PC-9 (cell line): ENCODE measurements around the gene PPP1R3G. TPM values are rescaled to one million over a fixed set of nuclear protein-coding genes. Genes with fewer than 3 reads are reported as not detected.

Source experiments
- BruUV-seq: library from RNA; stranded (reverse); fragments of 400-500 nt; replicated peaks from 2 replicates; lab custom pipeline; 2021; lab: Mats Ljungman, UMichigan
- CTCF ChIA-PET: fragments of 300-600 bp; sonication (Branson Sonifier 250); formaldehyde crosslinking; loops from one replicate; lab custom pipeline; 2022; ENCODE audit warnings: antibody characterized with exemption; lab: Charles Lee
- POLR2A ChIA-PET: fragments of 300-600 bp; sonication (Branson Sonifier 250); formaldehyde crosslinking; loops from one replicate; lab custom pipeline; 2022; ENCODE audit warnings: antibody characterized with exemption; ENCODE audit not compliant: unreplicated experiment; lab: Charles Lee
- DNase-seq, 2 experiments: peaks; one replicate each; pipeline versions ENCODE4 v3.0.0 to v3.0.0-alpha.2; 2015 to 2022; ENCODE audit warnings: mixed read lengths in 1 of 2
- H2AFZ ChIP-seq: fragments of 200-600 bp; sonication (generic); 2 replicates; pipeline ENCODE4 v1.8.1; 2017; ENCODE audit warnings: antibody characterized with exemption
- H3F3A ChIP-seq: fragments of 200-600 bp; sonication (generic); 2 replicates; pipeline ENCODE4 v1.8.1; 2017; ENCODE audit warnings: antibody characterized with exemption, mild to moderate bottlenecking, low read depth; ENCODE audit not compliant: insufficient read depth
- H3K27ac ChIP-seq: fragments of 200-600 bp; sonication (generic); 2 replicates; pipeline ENCODE4 v1.6.1; 2016; ENCODE audit warnings: mixed run types
- H3K27me3 ChIP-seq: fragments of 200-600 bp; sonication (generic); 2 replicates; pipeline ENCODE4 v1.6.1; 2016; ENCODE audit warnings: low read depth, mixed run types; ENCODE audit not compliant: insufficient read depth
- H3K36me3 ChIP-seq: fragments of 200-600 bp; sonication (generic); 2 replicates; pipeline ENCODE4 v1.6.1; 2016; ENCODE audit warnings: low read depth, mixed run types
- H3K4me1 ChIP-seq: fragments of 200-600 bp; sonication (generic); replicated peaks from 2 replicates; pipeline ENCODE4 v1.6.1; 2016; ENCODE audit warnings: mixed run types; ENCODE audit not compliant: insufficient read depth
- H3K4me2 ChIP-seq: fragments of 200-600 bp; sonication (generic); 2 replicates; pipeline ENCODE4 v1.6.1; 2017; ENCODE audit warnings: mixed run types
- H3K4me3 ChIP-seq: fragments of 200-600 bp; sonication (generic); 2 replicates; pipeline ENCODE4 v1.6.1; 2016; ENCODE audit warnings: mixed run types
- H3K79me2 ChIP-seq: fragments of 200-600 bp; sonication (generic); 2 replicates; pipeline ENCODE4 v1.6.1; 2017; ENCODE audit warnings: low read depth, mixed run types
- H3K9me2 ChIP-seq: fragments of 200-600 bp; sonication (generic); 2 replicates; pipeline ENCODE4 v1.8.1; 2017; ENCODE audit warnings: mild to moderate bottlenecking; ENCODE audit not compliant: insufficient read depth
- H3K9me3 ChIP-seq: fragments of 200-600 bp; sonication (generic); 2 replicates; pipeline ENCODE4 v1.8.1; 2016; ENCODE audit warnings: low read depth; ENCODE audit not compliant: insufficient read depth
- H4K20me1 ChIP-seq: fragments of 200-600 bp; sonication (generic); 2 replicates; pipeline ENCODE4 v1.8.1; 2017; ENCODE audit not compliant: insufficient read depth
- CTCF ChIP-seq: fragments of 200-600 bp; sonication (generic); conservative IDR thresholded peaks from 2 replicates; pipeline ENCODE4 v1.6.1; 2017; ENCODE audit warnings: mixed run types, antibody characterized with exemption, mild to moderate bottlenecking, moderate library complexity
- EZH2 ChIP-seq: fragments of 200-600 bp; sonication (generic); IDR thresholded peaks from 2 replicates; pipeline ENCODE4 v1.8.0; 2017; ENCODE audit warnings: antibody characterized with exemption, low read depth
- intact Hi-C: fragments of 100-400 bp; cut with micrococcal nuclease; formaldehyde crosslinking; loops from one replicate; pipeline ENCODE4 v1.10.0; 2022; ENCODE audit not compliant: unreplicated experiment
- total RNA-seq: library from RNA; stranded (reverse); gene quantifications from 2 replicates; pipeline ENCODE4 v1.2.3, GENCODE V29; 2021

The PPP1R3G gene
- total RNA-seq, 1 experiment from 2014 or later = 1.1 TPM

GRCh38 chr6:5103250-5103649 lies 18.1 kb downstream of the PPP1R3G start:
- no TSS peak for BruUV-seq
- Histone ChIP-seq H3K9me2 (no peaks in the 10 kb centered on the region), H3K79me2 (no peaks in the 10 kb centered on the region), H3K36me3 (no peaks in the 10 kb centered on the region), H3K4me2 (no peak overlapping the region), H4K20me1 (no peaks in the 10 kb centered on the region), H3K27me3 (no peaks in the 10 kb centered on the region), H2AFZ (no peak overlapping the region), H3K4me3 (no peak overlapping the region), H3K27ac (no peak overlapping the region), H3F3A (no peaks in the 10 kb centered on the region), H3K4me1 (no peaks in the 10 kb centered on the region), H3K9me3 (no peaks in the 10 kb centered on the region)
- TF ChIP-seq CTCF = no peak
- TF ChIP-seq EZH2 = no peak
- DNase-seq = no peak
- intact Hi-C loops = no loop called here
- ChIA-PET CTCF (no interaction called here), POLR2A (no interaction called here)

DNA sequence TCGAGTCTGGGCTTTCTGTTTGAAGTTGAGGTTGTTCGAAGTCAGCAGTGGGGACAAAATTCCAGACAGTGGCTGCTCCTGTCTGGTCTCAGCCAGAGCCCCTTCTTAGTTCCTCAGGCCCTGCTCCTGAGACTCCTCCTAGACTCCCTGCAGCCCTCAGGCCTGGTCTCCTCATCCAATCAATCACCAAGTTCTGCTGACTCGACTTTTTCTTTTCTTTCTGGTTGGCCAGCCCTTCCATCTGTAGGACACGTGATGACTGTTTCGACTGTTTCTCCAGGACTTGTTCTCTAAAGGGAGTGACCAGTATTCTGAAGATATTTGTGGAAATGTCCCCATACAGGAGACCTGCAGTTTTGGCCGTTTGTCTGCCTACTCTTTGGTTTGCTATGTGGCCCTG lies 19.5 kb downstream of the PPP1R3G start:
- DNase-seq = no peak
- CTCF ChIA-PET = no interaction called here

GRCh38 chr6:5105146-5105545 lies 20.0 kb downstream of the PPP1R3G start:
- H3K36me3 ChIP-seq = no peaks in the 10 kb centered on the region
- BruUV-seq = no TSS peak
- H4K20me1 ChIP-seq = no peaks in the 10 kb centered on the region
- ChIA-PET CTCF (no interaction called here), POLR2A (no interaction called here)
- TF ChIP-seq CTCF (no peak), EZH2 (no peak)
- no peak overlapping the region for H3K4me3 ChIP-seq
- DNase-seq = no peak
- no peaks in the 10 kb centered on the region for H3K9me3 ChIP-seq
- no peaks in the 10 kb centered on the region for H3F3A ChIP-seq
- H2AFZ ChIP-seq = no peak overlapping the region
- no peak overlapping the region for H3K4me2 ChIP-seq
- no peak overlapping the region for H3K27ac ChIP-seq
- H3K79me2 ChIP-seq = no peaks in the 10 kb centered on the region
- no peaks in the 10 kb centered on the region for H3K9me2 ChIP-seq
- H3K27me3 ChIP-seq = no peaks in the 10 kb centered on the region
- H3K4me1 ChIP-seq = no peaks in the 10 kb centered on the region
- intact Hi-C loops = no loop called here

More for the DNA sequence above, 19.5 kb downstream of the PPP1R3G start:
- no peaks in the 10 kb centered on the region for H3K79me2 ChIP-seq
- no peak overlapping the region for H3K4me2 ChIP-seq
- no peaks in the 10 kb centered on the region for H3K4me1 ChIP-seq
- no peaks in the 10 kb centered on the region for H3K9me2 ChIP-seq
- no peaks in the 10 kb centered on the region for H3K9me3 ChIP-seq
- H3K4me3 ChIP-seq = no peak overlapping the region
- POLR2A ChIA-PET = no interaction called here
- no peaks in the 10 kb centered on the region for H3K36me3 ChIP-seq
- no peaks in the 10 kb centered on the region for H4K20me1 ChIP-seq
- no TSS peak for BruUV-seq
- no peak overlapping the region for H2AFZ ChIP-seq
- TF ChIP-seq EZH2 (no peak), CTCF (no peak)
- H3F3A ChIP-seq = no peaks in the 10 kb centered on the region
- H3K27ac ChIP-seq = no peak overlapping the region
- intact Hi-C loops = no loop called here
- no peaks in the 10 kb centered on the region for H3K27me3 ChIP-seq
